ENCODE measurements around the gene OPA3.

The OPA3 gene

GRCh38 chr19:45483033-45483432, 101.6 kb downstream of the OPA3 start:
- TF ChIP-seq CTCF (IDR thresholded peaks at IDR 0.05; ENCODE audit: extremely low read depth, missing control alignments) = no peak
- no peak for DNase-seq (ENCODE audit: low spot score)

DNA sequence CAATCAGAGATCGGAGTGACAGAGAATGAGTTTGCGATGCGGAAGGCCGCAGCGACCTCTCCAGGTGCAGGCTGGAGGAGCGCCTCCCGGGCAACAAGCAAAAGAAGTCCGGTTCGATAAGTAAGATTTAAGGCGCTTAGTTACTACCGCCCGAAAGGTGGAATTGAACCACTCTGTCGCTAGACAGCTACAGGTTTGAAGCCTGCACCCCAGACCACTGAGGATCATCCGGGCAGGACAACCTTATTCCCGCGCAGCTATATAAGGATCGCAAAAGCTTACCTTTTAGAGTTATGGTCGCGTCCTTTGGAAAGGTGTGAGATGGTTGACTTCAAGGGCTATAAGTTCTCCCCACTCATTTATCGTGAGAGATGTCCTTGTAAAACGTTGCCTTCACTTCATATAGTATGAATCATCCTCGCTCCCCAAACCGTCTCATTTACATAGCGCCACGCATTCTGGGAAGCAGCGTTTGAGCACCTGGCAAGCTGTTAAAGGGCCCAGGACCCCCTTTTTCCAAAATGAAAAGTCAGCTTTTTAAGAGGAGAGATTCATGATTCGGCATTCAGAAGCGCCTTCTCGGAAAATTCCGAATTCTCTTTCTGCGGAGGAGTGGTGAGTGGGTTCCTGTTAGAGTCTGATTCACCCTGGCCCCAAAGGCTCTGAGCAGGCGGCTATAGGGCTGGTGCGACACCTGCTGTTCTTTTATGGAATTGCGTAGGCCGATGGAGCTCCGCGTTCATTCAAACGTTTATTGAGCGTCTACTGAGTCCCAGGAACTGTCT, 106.0 kb downstream of the OPA3 start:
- DNase-seq (ENCODE audit: low spot score) = peak; percentile 77
- peak; percentile 84 for TF ChIP-seq CTCF (IDR thresholded peaks at IDR 0.05; ENCODE audit: extremely low read depth, missing control alignments)

- DNase-seq (ENCODE audit: low spot score) = no peak
- no peak for TF ChIP-seq CTCF (IDR thresholded peaks at IDR 0.05; ENCODE audit: extremely low read depth, missing control alignments)
These were observed 106.7 kb downstream of the OPA3 start for GRCh38 chr19:45477713-45478453.

Data from GM20000 (cell line).